GM10847 (cell line): Measurements from ENCODE around the gene POC1A.

Source experiments
- POLR2A ChIP-seq: IDR thresholded peaks from 2 replicates; pipeline ENCODE4 v1.6.1; 2011; ENCODE audit not compliant: insufficient read length; ENCODE audit errors: extremely low read depth

The POC1A gene

DNA sequence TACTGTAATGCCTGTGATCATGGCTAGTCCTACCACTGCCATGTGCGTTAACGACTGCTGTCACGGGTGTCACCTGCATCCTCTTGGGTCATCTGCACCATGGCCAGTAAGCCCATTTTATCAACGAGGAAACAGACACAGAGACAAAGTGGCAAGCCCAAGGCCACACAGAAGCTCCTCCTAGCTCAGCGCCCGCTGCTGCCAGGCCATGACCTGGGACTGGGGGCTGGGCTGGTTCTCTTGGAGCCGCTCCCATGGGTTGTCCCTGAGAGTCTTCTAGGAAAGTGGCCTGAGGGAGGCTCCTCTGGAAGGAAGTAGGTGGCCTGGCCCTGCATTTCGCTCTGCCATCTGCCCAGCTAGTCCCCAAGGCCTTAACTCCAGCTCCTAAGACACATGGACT is 102.8 kb downstream of the POC1A start:
- no peak for TF ChIP-seq POLR2A

DNA sequence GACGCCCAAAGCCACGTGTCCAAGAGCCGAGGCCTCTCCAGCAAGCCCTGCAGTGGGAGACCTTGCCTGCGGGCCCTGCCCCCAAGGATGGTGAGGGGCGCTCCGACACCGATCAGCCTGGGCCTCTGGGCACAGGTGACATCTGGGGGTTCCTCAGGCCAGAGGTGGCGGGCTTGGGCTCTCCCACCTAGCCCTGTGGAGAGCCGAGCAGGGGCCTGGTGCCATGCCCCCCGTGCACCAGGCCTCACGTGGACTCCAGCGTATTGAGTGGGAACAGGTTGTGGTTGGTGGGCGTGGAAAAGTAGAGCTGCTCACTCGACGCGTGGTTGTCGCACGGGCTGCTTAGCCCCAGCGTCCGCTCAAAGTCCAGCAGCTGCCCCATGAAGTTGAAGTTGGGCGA is 103.7 kb downstream of the POC1A start:
- no peak for TF ChIP-seq POLR2A

DNA sequence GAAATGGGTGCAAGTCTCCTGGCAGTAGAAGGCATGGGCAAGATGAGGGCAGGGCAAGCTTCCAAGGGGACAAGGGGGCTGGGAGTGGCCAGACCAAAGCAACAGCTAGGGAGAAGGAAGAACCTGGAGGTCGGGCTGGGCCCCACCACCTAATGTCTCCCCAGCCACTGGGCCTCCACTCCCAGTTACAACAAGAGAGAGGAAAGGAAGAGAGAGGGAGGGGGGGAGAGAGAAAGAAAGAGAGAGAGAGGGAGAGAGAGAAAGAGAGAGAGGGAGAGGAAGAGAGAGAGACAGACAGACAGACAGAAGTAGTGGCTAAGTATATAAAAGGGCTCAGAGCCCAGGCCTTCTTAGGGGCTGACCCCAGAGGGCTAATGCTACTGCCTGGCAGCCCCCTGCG is 104.7 kb downstream of the POC1A start:
- TF ChIP-seq POLR2A, result no peak

DNA sequence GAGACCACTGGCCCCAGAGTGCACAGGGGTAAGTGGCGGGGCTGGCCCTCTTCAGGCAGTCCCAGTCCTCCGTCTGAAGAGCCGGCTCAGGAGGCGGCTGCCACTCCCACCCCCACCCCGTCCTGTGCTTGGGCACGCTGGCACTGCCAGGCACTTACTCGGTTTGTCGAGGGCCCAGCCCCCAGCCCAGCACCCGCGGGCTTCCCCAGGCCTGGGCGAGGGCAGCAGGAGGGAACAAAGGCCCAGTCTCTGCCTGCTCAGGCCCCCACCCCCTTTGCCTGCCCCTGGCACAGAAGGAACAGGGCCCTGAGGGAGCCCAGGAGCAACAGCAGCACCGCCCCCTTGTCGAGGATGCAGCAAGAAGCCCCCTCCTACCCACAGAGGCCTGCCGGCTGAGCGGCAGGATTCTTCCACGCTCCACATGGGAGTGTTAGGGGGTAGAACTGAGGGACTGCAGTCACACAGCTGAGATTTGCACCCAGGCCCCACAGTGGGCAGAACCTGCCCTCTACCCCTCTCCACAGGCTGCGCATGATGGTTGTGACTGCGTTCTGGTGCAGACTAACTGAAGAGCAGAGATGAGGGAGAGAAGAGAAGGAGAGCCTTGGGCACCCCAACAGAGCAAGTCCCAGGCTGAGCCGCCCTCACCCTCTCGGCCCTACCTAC is 106.8 kb downstream of the POC1A start:
- TF ChIP-seq POLR2A, result no peak

- TF ChIP-seq POLR2A, result no peak
Measured at GRCh38 chr3:52046902-52047239, 107.4 kb downstream of the POC1A start.

- no peak for TF ChIP-seq POLR2A
Measured at GRCh38 chr3:52046186-52046901, 107.9 kb downstream of the POC1A start.

GRCh38 chr3:52044869-52045619 is 109.2 kb downstream of the POC1A start:
- TF ChIP-seq POLR2A, result no peak

DNA sequence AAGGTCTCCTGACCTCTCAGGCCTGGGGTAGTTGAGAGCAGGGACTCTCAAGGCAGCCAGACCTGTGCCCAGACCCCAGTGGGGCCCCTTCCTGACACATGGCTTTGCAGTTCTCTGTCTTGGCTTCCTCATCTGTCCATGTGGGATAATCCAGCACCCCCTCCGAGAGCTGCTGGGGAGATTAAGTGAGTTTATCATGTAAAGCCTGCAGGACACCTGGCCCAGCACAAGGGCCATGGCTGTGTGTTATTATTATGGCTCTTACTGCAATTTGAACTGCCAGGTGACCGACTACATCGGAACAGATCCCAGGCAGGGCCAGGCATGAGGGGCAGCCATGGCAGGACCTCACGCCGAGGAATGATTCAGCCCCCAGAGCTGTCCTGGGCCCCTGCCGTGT is 110.5 kb downstream of the POC1A start:
- TF ChIP-seq POLR2A, result no peak

DNA sequence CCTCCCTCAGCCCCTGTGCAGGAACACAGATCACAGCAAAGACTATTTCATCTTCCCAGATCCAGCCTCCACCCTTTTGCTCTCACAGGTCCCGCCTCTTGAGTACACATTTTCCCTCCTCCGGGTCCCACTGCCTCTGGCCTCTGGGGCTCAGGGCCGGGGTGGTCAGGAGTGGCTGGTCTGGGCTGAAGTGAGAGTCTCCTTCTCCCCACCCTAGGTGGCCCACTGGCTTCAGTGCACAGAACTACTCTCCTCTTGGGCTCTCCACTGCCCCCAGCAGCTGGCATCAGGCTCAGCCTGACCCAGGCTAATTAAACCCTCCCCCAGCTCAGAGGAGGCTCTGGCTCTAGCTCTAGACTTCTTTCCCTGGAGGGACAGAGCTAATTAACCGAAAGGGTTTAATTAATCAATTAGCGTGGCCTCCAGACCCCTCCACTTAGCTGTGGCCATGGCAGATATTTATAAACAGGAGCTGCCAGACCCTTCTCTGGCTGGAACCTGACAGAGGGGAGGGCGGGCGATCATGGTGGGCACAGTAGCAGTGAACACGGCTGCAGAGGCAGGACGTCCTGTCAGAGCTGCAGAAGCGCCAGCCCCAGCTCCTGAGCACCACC is 113.0 kb downstream of the POC1A start:
- no peak for TF ChIP-seq POLR2A

DNA sequence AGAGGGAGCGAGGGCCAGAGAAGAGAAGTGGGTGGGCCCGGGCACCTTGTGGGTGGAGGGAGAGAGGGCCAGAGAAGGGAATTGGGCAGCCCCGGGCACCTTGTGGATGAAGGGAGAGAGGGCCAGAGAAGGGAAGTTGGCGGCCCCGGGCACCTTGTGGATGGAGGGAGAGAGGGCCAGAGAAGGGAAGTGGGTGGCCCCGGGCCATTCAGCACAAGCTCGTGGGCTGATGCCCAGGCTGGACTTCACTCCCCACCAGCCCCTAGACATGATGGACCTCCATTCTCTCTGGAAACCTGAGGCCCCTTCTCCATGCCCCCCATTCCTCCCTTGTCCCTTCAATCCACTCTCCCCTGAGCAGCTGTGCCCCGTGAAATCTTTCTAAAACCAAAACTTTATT is 113.6 kb downstream of the POC1A start:
- TF ChIP-seq POLR2A, result no peak

DNA sequence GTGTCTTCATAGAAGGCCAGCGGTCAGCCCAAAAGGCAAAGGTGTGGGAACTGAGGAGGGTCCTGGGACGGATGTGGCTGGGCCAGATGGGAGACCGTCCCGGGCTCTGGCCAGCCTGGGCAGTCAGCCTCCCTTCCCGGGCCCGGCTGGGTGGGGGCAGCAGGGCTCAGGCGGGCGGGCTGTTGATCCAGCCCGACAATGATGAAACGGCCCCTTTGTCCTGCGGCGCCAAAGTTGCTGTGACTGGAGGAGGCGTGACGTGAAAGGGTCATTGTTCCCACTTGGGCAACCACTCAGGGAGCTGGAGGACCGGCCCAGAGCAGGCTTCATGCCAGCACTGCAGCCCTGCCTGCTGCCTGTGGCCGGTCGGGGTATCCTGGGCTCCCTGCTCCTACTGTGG is 114.4 kb downstream of the POC1A start:
- TF ChIP-seq POLR2A, result no peak

GRCh38 chr3:52039426-52039825 is 114.8 kb downstream of the POC1A start:
- no peak for TF ChIP-seq POLR2A

GRCh38 chr3:52038227-52038626 is 116.0 kb downstream of the POC1A start:
- TF ChIP-seq POLR2A, result no peak

GRCh38 chr3:52037291-52037690 is 116.9 kb downstream of the POC1A start:
- no peak for TF ChIP-seq POLR2A

DNA sequence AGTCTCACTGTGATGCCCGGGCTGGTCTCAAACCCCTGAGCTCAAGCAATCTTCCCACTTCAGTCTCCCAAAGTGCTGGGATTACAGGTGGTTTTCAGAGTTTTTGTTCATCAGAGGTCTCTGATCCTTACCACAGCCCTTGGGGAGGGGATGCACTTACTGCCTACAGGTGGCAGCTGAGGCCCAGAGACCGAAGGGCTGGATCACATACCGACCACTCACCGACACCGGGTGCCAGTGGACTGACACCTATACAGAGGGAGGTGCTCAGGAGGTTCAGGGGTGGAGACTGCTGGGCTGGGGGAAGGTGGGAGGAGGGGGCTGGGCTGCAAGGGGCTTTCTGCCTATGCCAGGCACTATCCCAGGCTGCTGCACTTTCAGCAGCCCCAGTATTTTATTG is 117.4 kb downstream of the POC1A start:
- no peak for TF ChIP-seq POLR2A

GRCh38 chr3:52036222-52036694 is 118.0 kb downstream of the POC1A start:
- TF ChIP-seq POLR2A, result no peak

- no peak for TF ChIP-seq POLR2A
Measured at GRCh38 chr3:52034651-52035050, 119.6 kb downstream of the POC1A start.
